HL-60/S4 (cell line): ENCODE measurements around the gene CCDC27.

Experiments used
- in situ Hi-C: fragments of 300-500 bp; cut with MboI; formaldehyde crosslinking; loops from 2 replicates; pipeline ENCODE4 v1.14.3; 2022; ENCODE audit warnings: low sequenced_read_pairs

The CCDC27 gene

GRCh38 chr1:3752400-3752945 is at the start of gene CCDC27:
Gene CCDC27, plus strand, starts transcription at chr1:3752450. Its CDS starts 32 bp downstream, at chr1:3752482.
- in situ Hi-C loops: no loop called here

- in situ Hi-C loops: no loop called here
These were observed 49.7 kb upstream of the CCDC27 start for GRCh38 chr1:3702528-3702927.

- in situ Hi-C loops: no loop called here
These were observed 49.1 kb upstream of the CCDC27 start for GRCh38 chr1:3702990-3703728.

GRCh38 chr1:3703786-3704371 is 48.4 kb upstream of the CCDC27 start:
- in situ Hi-C loops: no loop called here

GRCh38 chr1:3705341-3705950 is 46.8 kb upstream of the CCDC27 start:
- in situ Hi-C loops: no loop called here

GRCh38 chr1:3706651-3707297 is 45.5 kb upstream of the CCDC27 start:
- in situ Hi-C loops: no loop called here

- in situ Hi-C loops: no loop called here
These were observed 44.8 kb upstream of the CCDC27 start for GRCh38 chr1:3707298-3707938.

GRCh38 chr1:3707939-3708328 is 44.3 kb upstream of the CCDC27 start:
- in situ Hi-C loops: no loop called here

GRCh38 chr1:3708791-3709190 is 43.5 kb upstream of the CCDC27 start:
- in situ Hi-C loops: no loop called here

GRCh38 chr1:3710251-3710650 is 42.0 kb upstream of the CCDC27 start:
- in situ Hi-C loops: no loop called here

- in situ Hi-C loops: no loop called here
These were observed 40.9 kb upstream of the CCDC27 start for GRCh38 chr1:3711381-3711779.

GRCh38 chr1:3711780-3712451 is 40.3 kb upstream of the CCDC27 start:
- in situ Hi-C loops: no loop called here

- in situ Hi-C loops: no loop called here
These were observed 39.4 kb upstream of the CCDC27 start for GRCh38 chr1:3712573-3713535.

GRCh38 chr1:3713840-3714239 is 38.4 kb upstream of the CCDC27 start:
- in situ Hi-C loops: no loop called here

- in situ Hi-C loops: no loop called here
These were observed 37.9 kb upstream of the CCDC27 start for GRCh38 chr1:3714284-3714741.

- in situ Hi-C loops: no loop called here
These were observed 37.4 kb upstream of the CCDC27 start for GRCh38 chr1:3714814-3715213.

- in situ Hi-C loops: no loop called here
These were observed 35.9 kb upstream of the CCDC27 start for GRCh38 chr1:3716351-3716750.

GRCh38 chr1:3717041-3717714 is 35.1 kb upstream of the CCDC27 start:
- in situ Hi-C loops: no loop called here
